Hematopoietic multipotent progenitor cell treated with erythropoietin and hydrocortisone succinate and interleukin-3 and kit ligand, for 15 days (in vitro differentiated cells): Measurements from ENCODE around the gene SUPT20HL2.
"Not testable (repeated sequence)": the region's sequence is repeated elsewhere in the genome, so short reads cannot be mapped to it uniquely, and the experiment has no call there.

Source experiments
- DNase-seq: peaks from one replicate; pipeline ENCODE4 v3.0.0-alpha.2; 2015; ENCODE audit warnings: low spot score

The SUPT20HL2 gene

GRCh38 chrX:24314019-24314635 is at the start of gene SUPT20HL2:
Gene SUPT20HL2 (minus strand): TSS chrX:24314069. CDS start chrX:24313315, 754 bp downstream.
- no peak for DNase-seq

GRCh38 chrX:24362089-24362745 is 48.3 kb upstream of the SUPT20HL2 start:
- not testable (repeated sequence) for DNase-seq

- no peak for DNase-seq
These were observed 46.4 kb upstream of the SUPT20HL2 start, which contains the start of gene SUPT20HL1 for GRCh38 chrX:24360272-24360671. Gene SUPT20HL1 (plus strand): TSS chrX:24360639. CDS start chrX:24362761, 2,122 bp downstream.

- no peak for DNase-seq
These were observed 43.2 kb upstream of the SUPT20HL2 start for GRCh38 chrX:24357106-24357505.

GRCh38 chrX:24355095-24355494 is 41.2 kb upstream of the SUPT20HL2 start:
- DNase-seq: no peak

- DNase-seq: no peak
These were observed 36.3 kb upstream of the SUPT20HL2 start for GRCh38 chrX:24350217-24350616.

GRCh38 chrX:24347881-24348280 is 34.0 kb upstream of the SUPT20HL2 start:
- DNase-seq: no peak

- DNase-seq: no peak
These were observed 29.9 kb upstream of the SUPT20HL2 start for GRCh38 chrX:24343719-24344118.

GRCh38 chrX:24341795-24342194 is 27.9 kb upstream of the SUPT20HL2 start:
- no peak for DNase-seq

- no peak for DNase-seq
These were observed 26.6 kb upstream of the SUPT20HL2 start for GRCh38 chrX:24340501-24340900.

GRCh38 chrX:24339911-24340310 is 26.0 kb upstream of the SUPT20HL2 start:
- no peak for DNase-seq

- no peak for DNase-seq
These were observed 22.0 kb upstream of the SUPT20HL2 start for GRCh38 chrX:24335871-24336270.

GRCh38 chrX:24334461-24334860 is 20.6 kb upstream of the SUPT20HL2 start:
- DNase-seq: no peak

- no peak for DNase-seq
These were observed 19.5 kb upstream of the SUPT20HL2 start for GRCh38 chrX:24333371-24333770.

GRCh38 chrX:24332878-24333277 is 19.0 kb upstream of the SUPT20HL2 start:
- DNase-seq: no peak

- DNase-seq: no peak
These were observed 11.4 kb upstream of the SUPT20HL2 start for GRCh38 chrX:24325231-24325630.

- no peak for DNase-seq
These were observed 8.0 kb upstream of the SUPT20HL2 start for GRCh38 chrX:24321741-24322395.

- DNase-seq: no peak
These were observed 3.7 kb upstream of the SUPT20HL2 start for GRCh38 chrX:24317567-24317966.

GRCh38 chrX:24316111-24316510 is 2.2 kb upstream of the SUPT20HL2 start:
- DNase-seq: no peak

- DNase-seq: not testable (repeated sequence)
These were observed 1.6 kb downstream of the SUPT20HL2 start for GRCh38 chrX:24312249-24312607.

GRCh38 chrX:24311507-24312248 is 2.2 kb downstream of the SUPT20HL2 start:
- DNase-seq: not testable (repeated sequence)

GRCh38 chrX:24310916-24311315 is 3.0 kb downstream of the SUPT20HL2 start:
- not testable (repeated sequence) for DNase-seq
